GM12874 (cell line): ENCODE results near the gene MAP4K2.

Source experiments
- TF ChIP-seq, protein P1 (sequence below): IDR thresholded peaks from 2 replicates; pipeline ENCODE4 v1.5.1; 2011; ENCODE audit warnings: low read depth, mild to moderate bottlenecking, control low read depth, low read length, moderate library complexity; ENCODE audit not compliant: insufficient read depth

Gene MAP4K2

DNA sequence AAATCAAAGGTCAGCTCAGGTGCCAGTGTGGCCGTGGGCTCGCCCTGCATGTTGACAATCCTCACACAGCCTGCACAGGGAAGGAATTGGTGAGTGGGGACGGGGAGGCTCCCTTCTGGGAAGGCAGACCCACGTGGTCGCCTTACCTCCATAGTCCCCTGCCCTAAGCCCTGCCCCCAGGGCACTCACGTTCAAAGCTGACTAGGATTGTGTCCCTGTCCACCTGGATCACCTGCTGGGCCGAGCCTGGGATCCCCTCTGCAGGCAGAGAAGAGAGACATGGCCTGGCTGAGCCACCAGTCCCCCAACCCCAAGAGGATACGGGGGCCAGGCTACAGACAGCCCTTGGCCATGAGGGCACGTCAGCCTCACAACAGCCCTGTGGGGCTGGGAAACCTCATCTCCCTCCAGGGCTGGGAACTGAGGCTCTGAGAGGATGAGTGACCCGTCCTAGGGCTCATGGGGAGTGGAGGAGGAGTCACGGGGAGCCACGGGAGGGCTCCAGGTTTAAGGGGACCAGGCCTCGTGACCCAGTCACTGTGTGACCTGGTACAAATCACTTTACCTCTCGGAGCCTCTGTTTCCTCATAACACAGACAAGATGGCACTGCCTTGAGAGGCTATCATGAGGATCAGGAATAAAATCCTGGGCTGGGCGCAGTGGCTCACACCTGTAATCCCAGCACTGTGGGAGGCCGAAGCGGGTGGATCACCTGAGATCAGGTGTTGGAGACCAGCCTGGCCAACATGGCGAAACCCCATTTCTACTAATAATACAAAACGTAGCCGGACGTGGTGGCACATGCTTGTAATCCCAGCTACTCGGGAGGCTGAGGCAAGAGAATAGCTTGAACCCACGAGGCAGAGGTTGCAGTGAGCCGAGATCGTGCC, 12.6 kb downstream of the MAP4K2 start:
- TF ChIP-seq, protein P1, sequence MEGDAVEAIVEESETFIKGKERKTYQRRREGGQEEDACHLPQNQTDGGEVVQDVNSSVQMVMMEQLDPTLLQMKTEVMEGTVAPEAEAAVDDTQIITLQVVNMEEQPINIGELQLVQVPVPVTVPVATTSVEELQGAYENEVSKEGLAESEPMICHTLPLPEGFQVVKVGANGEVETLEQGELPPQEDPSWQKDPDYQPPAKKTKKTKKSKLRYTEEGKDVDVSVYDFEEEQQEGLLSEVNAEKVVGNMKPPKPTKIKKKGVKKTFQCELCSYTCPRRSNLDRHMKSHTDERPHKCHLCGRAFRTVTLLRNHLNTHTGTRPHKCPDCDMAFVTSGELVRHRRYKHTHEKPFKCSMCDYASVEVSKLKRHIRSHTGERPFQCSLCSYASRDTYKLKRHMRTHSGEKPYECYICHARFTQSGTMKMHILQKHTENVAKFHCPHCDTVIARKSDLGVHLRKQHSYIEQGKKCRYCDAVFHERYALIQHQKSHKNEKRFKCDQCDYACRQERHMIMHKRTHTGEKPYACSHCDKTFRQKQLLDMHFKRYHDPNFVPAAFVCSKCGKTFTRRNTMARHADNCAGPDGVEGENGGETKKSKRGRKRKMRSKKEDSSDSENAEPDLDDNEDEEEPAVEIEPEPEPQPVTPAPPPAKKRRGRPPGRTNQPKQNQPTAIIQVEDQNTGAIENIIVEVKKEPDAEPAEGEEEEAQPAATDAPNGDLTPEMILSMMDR: no peak

DNA sequence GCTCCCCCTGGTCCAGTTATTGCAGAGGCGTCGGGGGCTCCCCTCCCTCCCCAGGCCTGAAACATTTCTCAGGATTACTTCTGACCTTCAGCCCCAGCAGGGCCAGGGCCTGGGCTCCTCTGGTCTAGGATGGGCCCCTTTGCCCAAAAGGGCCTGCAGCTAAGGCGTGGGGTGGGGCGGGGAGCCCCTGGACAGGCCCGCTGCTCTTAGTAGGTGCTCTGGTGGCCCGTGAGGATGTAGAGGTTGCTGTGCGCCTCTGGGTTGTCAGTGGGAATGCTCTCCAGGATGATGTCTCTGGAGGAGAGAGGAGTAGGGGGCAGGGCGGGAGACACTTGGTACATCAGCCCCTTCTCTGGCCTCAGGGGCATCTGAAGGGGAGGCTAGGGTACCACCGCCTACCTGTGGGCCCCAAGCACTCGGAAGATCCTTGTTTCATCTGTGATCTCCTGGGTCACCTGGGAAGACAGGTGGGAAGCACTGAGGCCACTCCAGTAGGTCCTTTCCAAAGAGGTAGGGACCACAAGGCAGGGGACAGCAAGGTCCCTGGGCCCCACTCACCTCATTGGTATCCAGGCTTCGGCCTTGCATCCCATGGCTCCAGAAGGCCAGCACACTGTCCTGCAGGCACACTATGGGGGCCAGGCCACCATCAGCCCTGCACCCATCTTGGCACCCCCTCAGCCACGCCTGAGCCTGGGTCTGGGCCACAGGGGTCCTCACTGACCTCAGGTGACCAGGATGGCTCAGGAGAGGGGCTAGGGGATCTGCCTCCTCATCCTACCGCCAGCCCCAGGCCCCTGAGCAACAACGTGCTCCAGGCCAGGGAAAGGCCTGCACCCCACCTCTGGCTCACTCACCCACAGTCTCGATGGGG, 13.4 kb downstream of the MAP4K2 start:
- TF ChIP-seq, protein P1: no peak

DNA sequence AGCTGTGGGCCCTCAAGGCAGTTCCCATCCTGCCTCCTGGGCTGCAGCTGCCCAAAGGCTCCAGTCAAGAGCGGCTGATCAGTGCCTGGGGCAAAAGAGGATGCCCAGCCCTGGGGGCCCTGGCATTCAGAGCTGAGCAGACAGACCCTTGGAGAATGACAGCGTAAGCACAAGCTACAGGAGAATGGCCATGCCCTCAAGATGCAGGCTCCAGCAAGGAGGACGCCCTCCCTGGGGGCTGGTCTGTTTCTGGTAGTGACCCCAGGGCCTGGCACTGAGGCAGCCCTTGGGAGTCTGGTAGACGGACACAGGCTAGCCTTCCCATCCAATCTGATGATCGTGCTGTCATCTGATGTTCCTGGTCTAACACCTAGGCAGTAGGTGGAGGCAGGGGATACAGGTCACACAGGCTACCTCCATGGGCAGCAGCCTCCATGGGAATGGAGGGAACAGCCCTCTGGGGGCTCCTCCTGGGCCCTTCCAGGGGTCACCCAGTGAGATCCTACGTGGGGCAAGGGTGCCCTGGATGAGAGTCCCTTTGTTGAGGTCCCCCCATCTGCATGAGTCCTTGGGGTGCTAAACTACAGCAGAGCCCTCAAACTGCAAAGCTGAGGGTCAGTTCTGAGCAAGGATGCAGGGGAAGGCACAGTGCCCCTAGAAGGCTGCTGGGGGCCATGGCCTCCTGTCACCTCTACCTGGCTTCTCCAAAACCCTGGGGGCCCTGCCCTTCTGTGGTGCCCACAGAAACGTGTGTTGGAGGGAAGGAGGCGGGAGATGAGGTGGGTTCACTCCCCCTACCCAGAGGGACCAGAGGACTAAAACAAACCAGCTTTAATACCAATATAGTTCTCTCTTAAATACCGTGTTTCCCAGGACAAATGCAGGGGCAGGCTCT, 14.4 kb downstream of the MAP4K2 start:
- TF ChIP-seq, protein P1: no peak

DNA sequence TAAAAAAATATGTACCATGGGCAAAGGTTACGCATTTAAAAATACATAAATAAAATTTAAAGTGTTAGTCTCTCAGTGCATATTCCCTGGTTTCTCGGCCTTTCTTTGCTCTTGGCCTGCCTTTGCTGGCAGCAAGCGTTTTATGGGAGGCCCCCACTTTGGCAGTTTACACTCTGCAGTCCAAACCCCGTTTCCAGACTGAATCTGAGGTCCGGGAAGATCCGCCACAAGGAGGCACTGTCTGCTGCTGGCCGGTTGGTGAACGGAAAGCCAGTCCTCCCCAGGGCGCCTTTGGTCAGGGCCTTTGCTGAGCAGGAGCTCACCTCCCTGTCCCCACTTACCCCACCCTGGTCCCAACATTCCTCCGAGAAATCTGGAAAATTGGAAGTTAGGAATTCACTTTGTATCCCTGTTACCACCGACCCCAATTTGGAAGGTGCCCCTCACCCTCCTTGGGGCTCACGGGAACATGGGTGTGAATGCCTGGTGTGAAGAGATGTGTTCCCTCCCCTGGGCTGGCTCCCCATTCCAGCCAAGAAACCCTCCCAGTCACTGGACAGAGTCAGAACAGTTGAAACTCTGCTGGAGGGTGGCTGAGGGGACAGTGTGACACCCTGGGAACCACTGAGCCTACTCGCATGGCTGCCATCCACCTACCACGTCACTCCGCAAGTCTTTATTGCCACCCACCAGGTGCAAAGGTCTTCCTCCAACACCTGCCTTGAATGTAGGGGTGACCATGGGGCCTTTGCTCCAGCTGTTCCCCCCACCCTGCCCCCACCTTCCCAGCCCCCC, 15.3 kb downstream of the MAP4K2 start:
- TF ChIP-seq, protein P1: peak; percentile 89

DNA sequence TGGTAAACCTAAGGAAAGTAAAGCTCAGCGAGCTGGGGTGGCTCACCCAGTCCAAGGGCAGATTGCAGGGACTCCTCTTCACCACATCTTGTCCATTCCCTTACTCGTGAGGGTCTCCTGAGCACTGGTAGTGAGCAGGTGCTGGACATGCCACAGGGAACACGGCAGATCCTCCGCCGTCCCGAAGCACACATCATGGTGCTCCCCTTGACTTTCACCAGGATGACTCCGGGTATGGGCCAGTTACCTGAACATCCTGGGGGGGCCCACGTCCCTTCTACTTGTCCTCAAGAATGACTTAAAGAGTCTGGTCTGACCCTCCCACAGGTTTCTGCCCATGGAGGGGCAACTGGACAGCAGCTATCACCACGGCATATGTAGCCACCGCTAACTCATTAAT, 16.7 kb downstream of the MAP4K2 start:
- TF ChIP-seq, protein P1: no peak

DNA sequence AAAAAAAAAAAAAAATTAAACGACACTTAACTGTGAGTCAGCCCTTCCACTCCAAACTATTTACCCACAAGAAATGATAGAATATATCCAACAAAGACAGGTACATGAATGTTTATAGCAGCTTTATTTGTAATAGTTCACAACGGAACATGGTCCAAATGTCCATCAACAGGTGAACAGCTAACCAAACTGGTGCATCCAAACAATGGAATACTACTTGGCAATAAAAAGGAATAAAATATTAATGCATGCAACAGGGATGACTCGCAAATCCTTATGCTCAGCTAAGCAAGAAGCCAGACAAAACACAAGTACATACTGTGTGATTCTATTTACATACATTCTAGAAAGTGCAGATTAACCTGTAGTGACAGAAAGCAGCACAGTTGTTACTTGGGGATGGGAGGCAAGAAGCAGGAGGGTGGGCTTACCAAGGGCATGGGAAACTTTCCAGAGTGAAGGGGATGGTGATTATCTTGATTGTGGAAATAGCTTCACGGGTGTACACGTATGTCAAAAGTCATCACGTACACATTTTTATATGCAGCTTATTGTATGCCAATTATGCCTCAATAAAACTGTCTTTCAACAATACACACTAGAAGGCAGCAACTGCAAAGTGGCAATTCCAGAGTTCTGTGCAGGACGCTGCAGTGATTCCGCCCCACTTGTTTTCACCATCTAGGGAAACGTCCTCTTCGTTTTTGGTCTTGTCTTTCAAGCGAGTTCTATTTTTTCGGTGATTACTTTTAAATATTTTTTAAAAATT, 18.0 kb downstream of the MAP4K2 start:
- TF ChIP-seq, protein P1: no peak
